Astrocyte (in vitro differentiated cells and primary cell): ENCODE data around the gene CPLX3. TPM values are rescaled to one million over a fixed set of nuclear protein-coding genes. Genes with fewer than 3 reads are reported as not detected.

Experiments
- DNase-seq: peaks from one replicate; pipeline ENCODE4 v3.0.0-alpha.2; 2010; ENCODE audit warnings: low read depth
- FAIRE-seq: peaks from 2 replicates; lab custom pipeline; 2011; peaks lifted over from hg19 to GRCh38; lab: Jason Lieb, UNC
- H2AFZ ChIP-seq: 2 replicates; pipeline ENCODE4 v1.6.0; 2012; ENCODE audit warnings: low read depth, low read length, inconsistent platforms
- H3K27ac ChIP-seq: 2 replicates; pipeline ENCODE4 v1.5.1; 2011; ENCODE audit warnings: low read depth, low read length, inconsistent platforms
- H3K27me3 ChIP-seq: 2 replicates; pipeline ENCODE4 v1.6.0; 2011; ENCODE audit warnings: low read length, inconsistent platforms; ENCODE audit not compliant: insufficient read depth
- H3K36me3 ChIP-seq: 2 replicates; pipeline ENCODE4 v1.5.1; 2011; ENCODE audit warnings: low read length, inconsistent platforms; ENCODE audit not compliant: insufficient read depth
- H3K4me1 ChIP-seq: 2 replicates; pipeline ENCODE4 v1.5.1; 2011; ENCODE audit warnings: low read length, inconsistent platforms; ENCODE audit not compliant: insufficient read depth
- H3K4me2 ChIP-seq: 2 replicates; pipeline ENCODE4 v1.6.0; 2012; ENCODE audit warnings: low read length, inconsistent platforms
- H3K4me3 ChIP-seq: 2 replicates; pipeline ENCODE4 v1.5.1; 2011; ENCODE audit warnings: low read depth, mild to moderate bottlenecking, low read length, inconsistent platforms; ENCODE audit not compliant: insufficient read depth
- H3K79me2 ChIP-seq: 2 replicates; pipeline ENCODE4 v1.6.0; 2012; ENCODE audit warnings: mild to moderate bottlenecking, low read length, inconsistent platforms; ENCODE audit not compliant: insufficient read depth
- H3K9ac ChIP-seq: 2 replicates; pipeline ENCODE4 v1.6.0; 2012; ENCODE audit warnings: mild to moderate bottlenecking, low read length, inconsistent platforms
- H3K9me3 ChIP-seq: 2 replicates; pipeline ENCODE4 v1.5.1; 2012; ENCODE audit warnings: low read depth, mild to moderate bottlenecking, low read length, inconsistent platforms; ENCODE audit not compliant: insufficient read depth
- H4K20me1 ChIP-seq: 2 replicates; pipeline ENCODE4 v1.6.0; 2012; ENCODE audit warnings: low read length, inconsistent platforms; ENCODE audit not compliant: insufficient read depth
- H3K27ac Mint-ChIP-seq: one replicate; pipeline ENCODE4 v1.8.0; 2021; ENCODE audit warnings: mild to moderate bottlenecking, mixed read lengths; ENCODE audit not compliant: unreplicated experiment
- H3K27me3 Mint-ChIP-seq: one replicate; pipeline ENCODE4 v1.8.0; 2021; ENCODE audit warnings: low read depth, mixed read lengths; ENCODE audit not compliant: unreplicated experiment
- H3K36me3 Mint-ChIP-seq: one replicate; pipeline ENCODE4 v1.8.0; 2021; ENCODE audit warnings: low read depth, mixed read lengths; ENCODE audit not compliant: unreplicated experiment
- H3K4me1 Mint-ChIP-seq: one replicate; pipeline ENCODE4 v1.8.0; 2021; ENCODE audit warnings: low read depth, mixed read lengths; ENCODE audit not compliant: unreplicated experiment
- H3K4me3 Mint-ChIP-seq: one replicate; pipeline ENCODE4 v1.8.0; 2021; ENCODE audit warnings: mild to moderate bottlenecking, moderate library complexity, mixed read lengths; ENCODE audit not compliant: unreplicated experiment
- H3K9me3 Mint-ChIP-seq: one replicate; pipeline ENCODE4 v1.8.0; 2021; ENCODE audit warnings: mild to moderate bottlenecking, mixed read lengths; ENCODE audit not compliant: unreplicated experiment
- CTCF ChIP-seq: IDR thresholded peaks from 2 replicates; pipeline ENCODE4 v1.5.1; 2011; ENCODE audit warnings: low read depth, mild to moderate bottlenecking, inconsistent platforms, low read length, moderate library complexity; ENCODE audit not compliant: insufficient read depth
- EZH2 ChIP-seq: IDR thresholded peaks from 2 replicates; pipeline ENCODE4 v1.6.1; 2012; ENCODE audit warnings: mild to moderate bottlenecking, low read length, inconsistent platforms; ENCODE audit not compliant: insufficient read depth
- total RNA-seq: library from RNA; stranded (reverse); gene quantifications from 2 replicates; pipeline ENCODE4 v1.2.1, GENCODE V29; 2021

Gene CPLX3
- total RNA-seq, 1 donor from 2014 or later = not detected

DNA sequence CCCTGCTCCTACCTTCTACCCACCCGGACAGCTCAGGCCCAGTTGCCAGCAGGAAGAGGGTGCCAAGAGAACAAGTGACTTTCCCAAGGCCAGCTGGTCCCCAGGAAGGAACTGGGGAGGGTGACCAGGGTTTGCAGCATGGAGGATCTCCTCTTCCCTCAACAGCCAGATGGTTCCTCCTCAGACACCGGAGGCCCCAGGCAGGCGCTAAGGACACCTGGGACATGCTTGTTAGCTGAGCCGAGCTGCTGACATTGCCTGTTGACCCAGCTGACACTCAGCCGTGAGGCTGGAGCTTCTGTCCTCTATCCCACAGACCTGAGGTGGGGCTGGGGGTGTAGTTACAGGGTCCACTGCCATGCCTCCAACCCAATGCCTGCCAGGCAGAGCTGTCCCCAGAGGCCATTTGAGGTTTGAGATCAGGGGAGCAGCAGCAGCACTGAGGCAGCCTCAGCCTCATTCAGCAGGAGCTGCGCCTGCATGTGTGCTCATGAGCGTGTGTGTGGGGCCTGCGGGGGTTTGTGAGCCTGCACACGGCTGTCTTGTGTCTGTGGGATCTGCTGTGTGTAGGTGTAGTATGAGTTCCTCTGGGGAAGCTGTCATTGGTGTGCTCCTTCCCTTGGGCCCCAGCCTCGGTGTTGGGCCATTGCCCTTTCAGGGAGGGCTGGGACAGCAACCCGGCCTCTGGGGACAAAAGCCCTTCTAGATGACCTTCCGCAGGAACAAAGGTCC, 7.1 kb downstream of the CPLX3 start:
- Mint-ChIP-seq H3K27me3 (peaks cover 24% of the 10 kb centered on the region), H3K4me3 (no peak overlapping the region), H3K4me1 (peaks cover 2% of the 10 kb centered on the region), H3K9me3 (peaks cover 2% of the 10 kb centered on the region), H3K36me3 (peaks cover 8% of the 10 kb centered on the region), H3K27ac (no peak overlapping the region)
- Histone ChIP-seq H3K4me1 (no peaks in the 10 kb centered on the region), H3K4me3 (no peak overlapping the region), H3K27me3 (peaks cover 3% of the 10 kb centered on the region), H4K20me1 (peaks cover 7% of the 10 kb centered on the region), H3K4me2 (no peak overlapping the region), H3K36me3 (no peaks in the 10 kb centered on the region), H3K9me3 (no peaks in the 10 kb centered on the region), H3K79me2 (no peaks in the 10 kb centered on the region), H2AFZ (no peak overlapping the region), H3K27ac (no peak overlapping the region), H3K9ac (no peak overlapping the region)
- no peak for FAIRE-seq
- no peak for TF ChIP-seq CTCF
- TF ChIP-seq EZH2 = no peak
- DNase-seq = no peak

DNA sequence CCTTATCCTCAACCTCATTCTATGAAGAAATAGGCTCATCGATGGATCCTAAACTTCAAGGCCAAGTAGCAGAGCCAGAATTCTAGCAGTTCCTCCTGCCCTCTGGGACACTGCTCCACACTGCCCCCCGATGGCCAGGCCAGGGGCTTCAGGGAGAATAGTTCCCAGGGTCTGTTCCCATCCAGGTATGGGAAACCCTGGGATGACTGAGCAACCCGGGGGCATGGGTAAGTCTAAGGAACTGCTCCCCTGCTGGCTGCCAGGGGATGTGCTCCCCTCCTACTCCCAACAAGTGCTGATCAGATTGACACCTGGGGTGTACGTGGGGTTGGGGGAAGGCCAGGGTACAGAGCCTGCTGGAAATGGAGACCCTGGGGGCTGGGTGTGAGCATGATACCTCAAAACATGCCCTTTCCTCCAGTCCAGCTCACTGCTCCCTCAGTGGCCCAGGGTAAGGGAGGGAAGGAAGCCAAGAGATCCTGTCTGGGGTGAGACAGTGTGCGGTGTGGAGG, 8.9 kb downstream of the CPLX3 start:
- Mint-ChIP-seq H3K4me1 (peaks cover 2% of the 10 kb centered on the region), H3K27me3 (peaks cover 16% of the 10 kb centered on the region), H3K27ac (peak overlapping the region; percentile 18), H3K36me3 (peaks cover 10% of the 10 kb centered on the region), H3K4me3 (no peak overlapping the region), H3K9me3 (peaks cover 2% of the 10 kb centered on the region)
- Histone ChIP-seq H3K9me3 (no peaks in the 10 kb centered on the region), H2AFZ (no peak overlapping the region), H4K20me1 (peaks cover 7% of the 10 kb centered on the region), H3K27ac (no peak overlapping the region), H3K36me3 (no peaks in the 10 kb centered on the region), H3K27me3 (no peaks in the 10 kb centered on the region), H3K4me3 (no peak overlapping the region), H3K4me2 (no peak overlapping the region), H3K4me1 (no peaks in the 10 kb centered on the region), H3K9ac (no peak overlapping the region), H3K79me2 (no peaks in the 10 kb centered on the region)
- no peak for FAIRE-seq
- DNase-seq = no peak
- TF ChIP-seq EZH2 (no peak), CTCF (peak; percentile 71)

GRCh38 chr15:74836846-74837245, 10.4 kb downstream of the CPLX3 start:
- FAIRE-seq = no peak
- peaks cover 2% of the 10 kb centered on the region for H3K9me3 Mint-ChIP-seq
- Histone ChIP-seq H3K4me1 (no peaks in the 10 kb centered on the region), H3K4me2 (no peak overlapping the region), H3K79me2 (no peaks in the 10 kb centered on the region), H3K27me3 (no peaks in the 10 kb centered on the region), H3K36me3 (no peaks in the 10 kb centered on the region), H3K4me3 (no peak overlapping the region), H2AFZ (no peak overlapping the region), H3K9me3 (no peaks in the 10 kb centered on the region), H3K27ac (no peak overlapping the region), H4K20me1 (peaks cover 18% of the 10 kb centered on the region), H3K9ac (no peak overlapping the region)
- H3K27me3 Mint-ChIP-seq = peaks cover 7% of the 10 kb centered on the region
- no peak overlapping the region for H3K27ac Mint-ChIP-seq
- no peak for DNase-seq
- no peak overlapping the region for H3K4me3 Mint-ChIP-seq
- TF ChIP-seq CTCF (no peak), EZH2 (no peak)
- H3K36me3 Mint-ChIP-seq = peaks cover 15% of the 10 kb centered on the region
- peaks cover 2% of the 10 kb centered on the region for H3K4me1 Mint-ChIP-seq
